ENCODE data around the gene GALNT12.

Gene GALNT12

DNA sequence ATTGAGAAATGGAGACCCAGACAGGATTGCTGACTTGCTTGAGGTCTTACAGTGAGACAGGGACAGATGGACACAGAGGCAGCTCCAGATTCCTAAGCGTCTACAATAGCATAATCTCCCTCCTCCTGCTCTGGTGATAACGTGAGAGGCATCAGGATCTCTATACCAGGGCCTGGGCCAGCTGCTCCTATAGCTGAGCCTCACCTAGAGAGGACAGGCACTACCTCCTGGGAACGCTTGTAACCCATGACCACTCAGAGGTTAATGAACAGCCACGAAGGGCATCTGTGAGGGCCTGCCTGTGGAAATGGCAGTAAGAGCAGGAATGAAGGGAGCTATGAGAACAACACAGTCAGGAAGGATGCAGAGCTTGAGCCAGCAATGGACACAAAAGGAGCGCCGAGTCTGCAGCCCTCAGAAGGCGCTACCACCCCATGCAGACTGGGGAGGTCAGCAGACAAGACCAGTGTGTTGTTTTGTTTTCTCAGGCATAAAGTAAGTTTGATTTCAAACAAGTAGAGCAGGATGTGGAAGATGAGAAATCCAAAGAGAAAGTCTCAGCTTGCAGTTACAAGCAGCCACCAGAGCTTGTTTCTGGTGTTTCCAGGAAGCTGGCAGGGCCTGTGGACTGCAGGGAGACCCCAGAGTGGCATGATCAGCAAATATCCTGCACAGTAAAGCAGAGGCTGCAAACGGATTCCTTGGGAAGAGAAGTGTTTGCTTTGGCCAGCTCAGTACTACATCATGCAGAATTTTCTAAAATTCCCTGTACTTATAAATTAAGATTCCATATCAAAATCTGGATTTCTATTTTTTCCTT is 28.5 kb upstream of the GALNT12 start:
- Histone ChIP-seq H3K27ac (ENCODE audit: low read length) (no peak overlapping the region), H3K4me3 (ENCODE audit: low read length) (no peak overlapping the region), H3K9ac (ENCODE audit: low read length) (no peak overlapping the region), H2AFZ (ENCODE audit: low read depth, low read length) (no peak overlapping the region), H3K36me3 (replicated peaks; ENCODE audit: low read depth, low read length) (peaks cover 2% of the 10 kb centered on the region), H3K79me2 (ENCODE audit: low read length) (no peaks in the 10 kb centered on the region), H4K20me1 (ENCODE audit: insufficient read depth, low read length) (no peaks in the 10 kb centered on the region), H3K4me2 (ENCODE audit: low read length) (no peak overlapping the region), H3K4me1 (ENCODE audit: low read length) (no peaks in the 10 kb centered on the region), H3K9me3 (ENCODE audit: insufficient read depth, low read length) (no peaks in the 10 kb centered on the region), H3K27me3 (ENCODE audit: low read depth, low read length) (no peaks in the 10 kb centered on the region)
- TF ChIP-seq, protein P1, sequence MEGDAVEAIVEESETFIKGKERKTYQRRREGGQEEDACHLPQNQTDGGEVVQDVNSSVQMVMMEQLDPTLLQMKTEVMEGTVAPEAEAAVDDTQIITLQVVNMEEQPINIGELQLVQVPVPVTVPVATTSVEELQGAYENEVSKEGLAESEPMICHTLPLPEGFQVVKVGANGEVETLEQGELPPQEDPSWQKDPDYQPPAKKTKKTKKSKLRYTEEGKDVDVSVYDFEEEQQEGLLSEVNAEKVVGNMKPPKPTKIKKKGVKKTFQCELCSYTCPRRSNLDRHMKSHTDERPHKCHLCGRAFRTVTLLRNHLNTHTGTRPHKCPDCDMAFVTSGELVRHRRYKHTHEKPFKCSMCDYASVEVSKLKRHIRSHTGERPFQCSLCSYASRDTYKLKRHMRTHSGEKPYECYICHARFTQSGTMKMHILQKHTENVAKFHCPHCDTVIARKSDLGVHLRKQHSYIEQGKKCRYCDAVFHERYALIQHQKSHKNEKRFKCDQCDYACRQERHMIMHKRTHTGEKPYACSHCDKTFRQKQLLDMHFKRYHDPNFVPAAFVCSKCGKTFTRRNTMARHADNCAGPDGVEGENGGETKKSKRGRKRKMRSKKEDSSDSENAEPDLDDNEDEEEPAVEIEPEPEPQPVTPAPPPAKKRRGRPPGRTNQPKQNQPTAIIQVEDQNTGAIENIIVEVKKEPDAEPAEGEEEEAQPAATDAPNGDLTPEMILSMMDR (IDR thresholded peaks at IDR 0.05; ENCODE audit: low read depth, low read length) = no peak
- TF ChIP-seq EZH2phosphoT487 (IDR thresholded peaks at IDR 0.05; ENCODE audit: low read depth) = no peak

DNA sequence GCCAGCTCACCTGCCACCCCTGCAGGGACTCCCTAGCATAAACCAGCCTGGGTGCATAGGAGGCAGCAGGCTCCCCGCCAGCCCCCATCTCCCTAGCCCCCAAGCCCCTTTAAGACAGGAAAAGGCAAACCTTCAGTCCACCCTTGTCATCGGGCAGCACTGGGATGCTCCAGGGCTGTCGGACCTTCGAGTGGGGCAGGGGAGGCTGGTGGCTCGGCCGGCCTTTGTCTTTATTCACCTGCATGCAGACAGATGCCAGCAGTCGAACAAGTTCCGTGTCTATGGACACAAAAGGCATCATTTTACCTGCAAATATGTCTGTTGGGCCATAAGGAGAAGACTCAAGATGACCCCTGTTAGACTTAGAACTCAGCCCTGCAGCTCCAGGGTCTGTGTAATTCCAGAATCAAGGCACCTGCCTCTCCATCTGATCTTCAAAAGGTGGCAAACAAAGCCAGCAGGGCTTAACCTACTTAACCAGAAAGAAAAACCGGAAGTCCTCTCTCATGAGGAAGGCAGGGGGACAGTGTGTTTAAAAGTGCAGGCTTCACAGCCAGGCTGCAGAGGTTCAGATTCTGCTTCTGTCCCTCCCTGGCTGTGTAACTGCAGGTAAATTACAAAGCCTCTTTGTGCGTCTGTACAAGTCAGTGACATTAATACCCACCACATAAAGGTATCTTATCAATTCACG is 27.3 kb upstream of the GALNT12 start:
- H3K4me3 ChIP-seq (ENCODE audit: low read length) = no peak overlapping the region
- peaks cover 2% of the 10 kb centered on the region for H3K36me3 ChIP-seq (replicated peaks; ENCODE audit: low read depth, low read length)
- H3K27ac ChIP-seq (ENCODE audit: low read length) = no peak overlapping the region
- no peaks in the 10 kb centered on the region for H3K27me3 ChIP-seq (ENCODE audit: low read depth, low read length)
- no peak overlapping the region for H3K4me2 ChIP-seq (ENCODE audit: low read length)
- no peaks in the 10 kb centered on the region for H4K20me1 ChIP-seq (ENCODE audit: insufficient read depth, low read length)
- H3K9me3 ChIP-seq (ENCODE audit: insufficient read depth, low read length) = no peaks in the 10 kb centered on the region
- H3K9ac ChIP-seq (ENCODE audit: low read length) = no peak overlapping the region
- no peak for TF ChIP-seq EZH2phosphoT487 (IDR thresholded peaks at IDR 0.05; ENCODE audit: low read depth)
- TF ChIP-seq, protein P1 (IDR thresholded peaks at IDR 0.05; ENCODE audit: low read depth, low read length) = no peak
- no peaks in the 10 kb centered on the region for H3K79me2 ChIP-seq (ENCODE audit: low read length)
- H3K4me1 ChIP-seq (ENCODE audit: low read length) = no peaks in the 10 kb centered on the region
- H2AFZ ChIP-seq (ENCODE audit: low read depth, low read length) = no peak overlapping the region

DNA sequence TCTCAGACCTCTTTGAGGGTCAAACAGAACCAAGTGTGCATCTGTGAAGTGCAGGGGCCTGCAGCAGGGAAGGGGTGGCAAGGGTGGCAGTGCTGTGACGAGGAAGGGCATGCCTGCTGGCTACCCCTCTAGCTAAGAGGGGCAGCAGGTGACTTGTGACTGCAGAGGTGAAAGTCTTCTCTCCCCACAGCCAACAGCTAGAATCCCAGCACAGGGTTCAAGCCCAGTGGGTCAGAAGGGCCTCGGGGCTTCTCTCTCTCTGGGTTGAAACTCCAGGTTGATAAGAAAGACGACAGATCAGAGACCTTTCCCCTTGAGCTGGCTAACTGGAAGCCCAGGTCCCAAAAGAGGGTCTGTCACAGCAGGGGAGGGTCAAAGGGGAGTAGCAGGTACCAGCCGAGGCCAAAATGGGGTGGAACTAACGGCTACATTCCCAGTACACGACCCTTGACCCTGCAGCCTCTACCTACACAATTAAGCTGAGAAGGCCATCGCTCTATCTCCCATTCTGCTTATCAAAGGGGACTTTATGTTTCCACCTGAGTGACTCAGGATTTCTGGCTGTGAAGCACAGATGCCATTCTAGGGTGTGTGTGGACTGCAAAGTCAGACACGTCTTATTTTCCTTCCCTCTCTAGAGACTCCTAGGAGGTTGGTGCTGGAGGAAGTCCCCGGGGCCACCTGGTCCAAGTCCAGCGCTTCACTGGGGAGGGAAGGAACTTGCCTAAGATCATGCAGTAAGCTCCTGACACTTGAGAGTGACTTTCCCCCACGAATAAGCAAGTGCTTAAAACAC is 25.7 kb upstream of the GALNT12 start:
- TF ChIP-seq, protein P1 (IDR thresholded peaks at IDR 0.05; ENCODE audit: low read depth, low read length) = no peak
- no peak for TF ChIP-seq EZH2phosphoT487 (IDR thresholded peaks at IDR 0.05; ENCODE audit: low read depth)
- Histone ChIP-seq H3K4me2 (ENCODE audit: low read length) (no peak overlapping the region), H3K27me3 (ENCODE audit: low read depth, low read length) (no peaks in the 10 kb centered on the region), H3K4me3 (ENCODE audit: low read length) (no peak overlapping the region), H4K20me1 (ENCODE audit: insufficient read depth, low read length) (no peaks in the 10 kb centered on the region), H3K27ac (ENCODE audit: low read length) (no peak overlapping the region), H3K4me1 (ENCODE audit: low read length) (no peaks in the 10 kb centered on the region), H3K9me3 (ENCODE audit: insufficient read depth, low read length) (no peaks in the 10 kb centered on the region), H3K36me3 (replicated peaks; ENCODE audit: low read depth, low read length) (peaks cover 2% of the 10 kb centered on the region), H3K79me2 (ENCODE audit: low read length) (no peaks in the 10 kb centered on the region), H2AFZ (ENCODE audit: low read depth, low read length) (no peak overlapping the region), H3K9ac (ENCODE audit: low read length) (no peak overlapping the region)
